ENCODE results near the gene KRT35. TPM values are rescaled to one million over a fixed set of nuclear protein-coding genes. Genes with fewer than 3 reads are reported as not detected.

The KRT35 gene
- total RNA-seq, 1 donor = not detected

DNA sequence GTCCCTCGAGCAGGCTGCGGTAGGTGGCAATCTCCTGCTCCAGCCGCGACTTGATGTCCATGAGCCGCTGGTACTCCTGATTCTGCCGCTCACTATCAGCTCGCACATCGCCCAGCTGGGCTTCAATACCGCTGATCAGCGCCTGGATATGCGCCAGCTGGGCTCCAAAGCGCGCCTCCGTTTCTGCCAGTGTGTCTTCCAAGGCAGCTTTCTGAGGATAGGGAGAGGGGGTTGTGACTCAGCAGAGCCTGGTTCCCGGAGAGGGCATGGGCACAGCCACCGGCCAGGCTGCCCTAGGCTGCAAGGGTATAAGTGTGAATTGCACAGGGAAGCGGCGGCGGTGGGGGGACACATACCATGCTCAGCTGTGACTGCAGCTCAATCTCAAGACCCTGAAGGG lies 42.8 kb upstream of the KRT35 start:
- no peak for DNase-seq (ENCODE audit: low read depth)
- no peak for TF ChIP-seq CTCF (IDR thresholded peaks at IDR 0.05; ENCODE audit: insufficient read depth, low read depth, low read length)

GRCh38 chr17:41523225-41523593 lies 42.3 kb upstream of the KRT35 start:
- no peak for TF ChIP-seq CTCF (IDR thresholded peaks at IDR 0.05; ENCODE audit: insufficient read depth, low read depth, low read length)
- no peak overlapping the region for H3K4me3 ChIP-seq (ENCODE audit: low read depth, low read length)
- DNase-seq (ENCODE audit: low read depth) = no peak

More for the DNA sequence above, 42.8 kb upstream of the KRT35 start:
- H3K4me3 ChIP-seq (ENCODE audit: low read depth, low read length) = no peak overlapping the region

- no peak for DNase-seq (ENCODE audit: low read depth)
- TF ChIP-seq CTCF (IDR thresholded peaks at IDR 0.05; ENCODE audit: insufficient read depth, low read depth, low read length) = no peak
- H3K4me3 ChIP-seq (ENCODE audit: low read depth, low read length) = no peak overlapping the region
These were observed 41.6 kb upstream of the KRT35 start for GRCh38 chr17:41522301-41523224.

DNA sequence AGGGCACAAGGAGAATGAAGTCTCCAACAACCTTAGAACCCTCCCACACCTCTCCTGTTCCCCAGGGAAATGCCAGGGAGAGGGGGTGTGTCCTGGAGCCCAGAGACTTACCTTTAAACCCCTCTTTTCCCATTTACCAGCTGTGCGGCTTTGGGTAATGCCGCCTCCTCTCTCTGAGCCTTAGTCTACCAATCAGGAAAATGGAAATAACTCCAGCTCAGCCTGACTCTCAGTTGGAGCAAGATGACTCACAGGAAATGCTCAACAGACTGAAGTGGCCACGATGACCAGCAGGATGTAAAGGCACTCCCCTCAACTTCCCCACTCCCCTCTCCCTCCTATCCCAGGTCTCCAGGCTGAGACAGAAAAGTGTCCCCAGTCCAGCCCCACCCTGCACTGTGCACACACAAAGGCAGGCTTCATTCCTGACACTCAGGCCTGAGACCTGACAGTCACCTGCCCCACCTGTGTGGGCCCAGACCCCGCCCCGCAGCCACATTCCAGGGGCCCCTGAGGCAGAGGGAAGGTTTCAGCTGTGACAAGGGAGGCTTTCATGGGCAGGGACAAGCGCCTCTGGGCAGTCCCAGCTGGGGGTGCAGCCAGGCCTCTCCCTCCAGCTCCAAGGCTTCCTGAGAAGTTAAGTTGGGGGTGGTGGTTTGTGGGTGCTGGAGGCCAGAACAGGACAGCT lies 40.8 kb upstream of the KRT35 start:
- H3K4me3 ChIP-seq (ENCODE audit: low read depth, low read length) = no peak overlapping the region
- peak; percentile 53 for DNase-seq (ENCODE audit: low read depth)
- TF ChIP-seq CTCF (IDR thresholded peaks at IDR 0.05; ENCODE audit: insufficient read depth, low read depth, low read length) = no peak

DNA sequence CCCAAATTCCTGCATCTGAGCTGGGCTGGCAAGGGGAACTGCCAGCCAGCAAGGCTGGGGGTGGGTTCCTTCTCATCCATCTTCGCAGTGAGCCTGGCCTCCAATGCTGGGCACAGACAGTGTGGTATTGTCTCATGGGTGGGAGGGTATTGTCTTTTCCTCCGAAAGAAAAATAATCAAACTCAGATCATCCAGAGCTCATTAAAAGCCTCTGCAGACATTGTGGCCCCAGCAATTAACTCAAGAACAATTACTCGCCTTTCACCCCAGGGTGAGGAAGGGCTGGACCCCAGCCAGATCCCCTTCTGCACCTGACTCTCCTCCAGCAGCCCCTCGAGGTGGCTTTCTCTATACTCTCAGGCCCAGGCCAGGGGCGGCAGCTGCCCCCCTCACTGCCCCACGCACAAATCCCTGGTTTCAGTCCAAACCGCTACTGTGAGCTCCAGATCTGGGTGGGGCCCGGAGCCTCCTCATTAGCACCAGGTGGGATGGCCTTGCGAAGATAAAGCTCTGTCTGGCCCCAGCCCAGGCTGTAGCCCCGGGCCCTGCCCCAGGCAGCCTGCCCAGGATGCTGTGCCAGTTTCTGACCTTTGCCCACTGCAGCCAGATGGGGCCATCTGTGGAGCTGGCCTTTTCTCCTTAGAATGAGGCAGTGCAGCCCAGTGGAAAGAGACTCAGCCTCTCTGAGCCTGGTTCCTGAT lies 40.0 kb upstream of the KRT35 start:
- no peak overlapping the region for H3K4me3 ChIP-seq (ENCODE audit: low read depth, low read length)
- TF ChIP-seq CTCF (IDR thresholded peaks at IDR 0.05; ENCODE audit: insufficient read depth, low read depth, low read length) = no peak
- DNase-seq (ENCODE audit: low read depth) = no peak

DNA sequence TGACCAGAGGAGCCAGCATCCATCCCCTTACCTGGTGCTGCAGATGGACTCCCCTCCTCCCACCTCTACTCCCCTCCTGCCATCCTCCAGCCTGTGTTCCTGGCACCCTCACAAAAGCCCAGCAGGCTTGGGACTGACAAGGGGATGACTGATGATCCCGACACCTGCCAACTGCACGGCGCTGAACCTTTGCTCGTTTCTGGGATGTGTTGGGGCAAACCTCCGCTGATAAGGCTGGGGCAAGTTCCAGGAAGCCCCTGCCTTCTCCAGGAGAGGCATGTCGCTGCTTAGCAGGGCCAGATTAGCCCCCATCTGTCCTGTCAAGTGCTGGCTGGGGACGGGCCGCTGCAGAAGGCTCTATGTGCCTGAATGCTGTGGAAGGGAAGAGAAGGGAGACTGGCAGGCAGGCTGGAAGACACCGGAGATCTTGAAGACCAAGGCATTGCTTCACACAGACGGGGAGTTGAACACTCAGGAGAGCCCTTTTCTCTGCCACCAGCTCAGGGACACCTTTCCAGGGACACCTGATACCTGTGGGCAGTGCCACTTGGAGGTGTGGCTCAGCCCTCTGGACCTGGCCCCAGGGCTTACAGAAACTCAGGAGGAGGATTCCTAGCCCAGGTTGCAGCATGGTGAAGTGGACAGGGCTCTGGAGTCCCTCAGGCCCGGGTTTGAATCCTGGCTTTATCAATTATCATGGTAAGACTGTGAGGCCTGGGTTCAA lies 38.7 kb upstream of the KRT35 start:
- no peak overlapping the region for H3K4me3 ChIP-seq (ENCODE audit: low read depth, low read length)
- DNase-seq (ENCODE audit: low read depth) = no peak
- no peak for TF ChIP-seq CTCF (IDR thresholded peaks at IDR 0.05; ENCODE audit: insufficient read depth, low read depth, low read length)
